GM18858 (cell line): Measurements from ENCODE around the gene ARID1B.

ENCODE experiments used
- ATAC-seq: cut with Tn5 transposase; IDR thresholded peaks from one replicate; pipeline ENCODE4 v1.9.1; 2021; ENCODE audit not compliant: unreplicated experiment

Gene ARID1B

DNA sequence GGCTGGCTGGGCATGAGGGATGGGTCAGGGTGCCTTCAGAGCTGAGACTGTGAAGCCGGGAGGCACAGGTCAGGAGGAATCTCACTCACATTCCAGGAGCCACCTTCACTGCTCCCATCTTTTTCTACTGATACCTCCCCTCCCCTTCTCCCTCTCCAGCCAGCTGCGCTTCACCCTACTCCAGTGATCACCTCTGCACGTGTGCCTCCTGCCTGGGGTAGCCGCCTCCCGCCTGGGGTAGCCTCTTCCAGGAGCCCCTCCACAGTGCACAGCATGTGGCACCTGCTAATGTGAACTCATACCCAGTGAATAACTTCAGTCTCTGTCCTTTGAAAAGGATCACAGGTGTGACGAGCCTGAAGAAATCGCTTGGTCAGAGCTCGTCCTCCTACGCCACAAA lies 313.6 kb downstream of the ARID1B start:
- no peak for ATAC-seq

DNA sequence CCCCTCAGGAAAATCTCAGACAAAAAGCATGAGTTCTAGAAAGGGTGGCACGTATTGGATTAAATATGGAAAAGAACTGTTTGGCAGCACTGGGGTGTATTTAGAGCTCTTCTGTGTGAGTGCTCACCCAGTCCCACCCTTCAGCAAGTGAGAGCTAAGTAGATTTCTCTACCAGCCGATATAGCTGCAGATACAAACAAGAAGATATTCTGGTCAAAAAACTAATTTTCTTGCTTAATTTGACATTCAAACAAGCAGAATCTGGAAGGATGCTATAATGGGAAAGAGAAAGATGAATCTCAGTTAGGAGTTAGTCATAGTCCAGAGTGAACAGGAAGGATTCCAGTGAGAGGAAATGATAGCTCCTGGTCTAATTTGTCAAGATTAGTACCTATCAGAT lies 314.1 kb downstream of the ARID1B start:
- ATAC-seq: no peak

DNA sequence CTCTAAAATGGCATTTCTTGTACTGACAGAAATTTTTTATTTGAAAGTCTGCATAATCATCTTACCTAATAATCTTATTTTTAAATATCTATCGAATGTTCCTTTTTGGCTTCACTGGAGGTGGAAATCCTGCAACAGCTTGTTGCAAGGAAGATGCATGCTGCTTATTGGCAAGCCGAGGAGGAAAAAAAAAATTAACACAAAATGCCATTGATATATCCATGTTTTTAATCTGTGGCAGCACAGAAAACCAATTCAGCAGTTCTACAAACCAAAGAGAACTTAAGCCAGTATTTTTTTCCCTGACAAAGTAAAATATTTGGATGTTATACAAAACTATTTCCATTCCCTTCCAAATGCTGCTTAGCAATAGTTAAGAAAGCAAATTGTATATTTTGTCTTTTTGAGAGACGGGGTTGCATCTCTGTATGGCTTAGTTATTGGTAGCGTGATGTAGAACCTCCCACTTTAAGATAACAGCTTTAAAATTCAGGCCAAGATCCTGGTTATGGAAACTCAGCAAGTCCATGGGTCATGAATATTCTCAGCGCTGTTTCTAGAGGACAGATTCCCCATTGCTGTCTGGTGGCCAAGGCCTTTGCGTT lies 314.8 kb downstream of the ARID1B start:
- ATAC-seq: no peak

DNA sequence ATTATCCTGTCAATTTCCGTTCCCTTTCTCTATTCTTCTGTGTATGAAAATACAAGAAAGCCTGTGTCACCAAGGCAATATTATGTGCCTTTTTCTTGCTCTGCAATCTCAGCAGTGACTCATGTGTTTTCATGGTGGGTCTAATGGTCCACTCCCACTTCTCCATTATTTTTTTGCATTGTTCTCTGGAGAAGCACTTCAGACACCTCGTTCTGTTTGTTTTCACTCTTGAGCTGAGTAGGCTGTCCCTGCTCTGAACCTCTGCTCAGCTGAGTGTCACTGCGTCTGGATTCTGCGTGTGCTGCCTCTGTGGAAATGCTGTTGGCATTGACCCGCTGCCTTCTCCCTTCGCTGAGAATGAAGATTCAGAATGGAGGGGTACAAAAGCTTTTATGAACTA lies 315.6 kb downstream of the ARID1B start:
- ATAC-seq: no peak

DNA sequence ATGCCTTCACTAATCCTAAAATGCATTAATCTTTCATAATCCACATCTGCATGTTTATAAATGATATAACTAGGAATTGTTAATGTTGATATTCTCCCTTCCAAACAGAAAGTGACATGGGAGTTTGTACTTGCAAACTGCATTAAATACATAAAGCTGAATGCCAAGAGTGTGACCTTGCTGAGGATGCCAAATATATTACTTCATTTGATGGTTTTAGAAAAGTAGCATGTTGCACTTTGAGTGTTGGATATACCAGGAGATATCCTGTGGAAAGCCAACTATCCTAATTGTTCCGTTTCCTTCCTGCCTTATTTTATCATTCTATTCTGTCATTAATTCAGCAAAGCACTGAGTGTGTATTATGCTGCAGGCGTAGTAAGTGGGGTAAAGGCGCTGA lies 316.4 kb downstream of the ARID1B start:
- no peak for ATAC-seq

DNA sequence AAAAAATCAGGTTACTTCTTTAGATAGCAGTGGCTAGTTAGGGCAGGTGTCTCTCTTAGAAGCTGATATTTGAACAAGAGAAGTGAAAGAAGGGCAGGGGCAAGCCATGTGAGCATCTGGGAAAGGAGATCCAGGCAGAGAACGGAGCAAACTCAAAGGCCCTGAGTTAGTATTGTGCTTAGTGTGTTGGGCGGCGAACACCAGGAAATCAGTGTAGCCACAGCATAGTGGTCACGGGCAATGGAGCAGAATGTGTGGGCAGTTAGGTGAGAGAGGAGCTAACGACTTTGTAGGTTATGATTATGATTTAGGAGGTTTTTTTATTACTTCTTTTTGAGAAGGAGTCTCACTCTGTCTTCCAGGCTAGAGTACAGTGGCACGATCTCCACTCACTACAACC lies 316.9 kb downstream of the ARID1B start:
- peak; percentile 69 for ATAC-seq

DNA sequence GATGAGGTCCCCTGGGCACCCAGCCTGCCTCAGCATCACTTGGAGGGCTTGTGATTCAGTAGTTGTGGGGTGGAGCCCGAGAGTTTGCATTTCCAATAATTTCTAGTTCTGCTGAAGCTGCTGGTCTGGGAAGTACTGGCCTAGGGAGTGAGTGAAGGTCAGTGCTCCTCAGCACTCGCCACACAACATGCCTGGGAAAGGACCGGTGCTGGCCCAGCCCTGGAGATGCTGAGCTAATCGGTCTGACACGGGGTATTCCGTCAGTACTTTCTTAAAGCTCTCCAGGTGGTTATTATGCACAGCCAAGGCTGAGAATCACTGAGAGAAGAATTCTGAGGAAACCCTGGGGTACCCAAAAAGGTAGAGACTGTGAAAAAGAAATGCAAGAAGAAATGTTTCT lies 317.9 kb downstream of the ARID1B start:
- ATAC-seq: no peak

DNA sequence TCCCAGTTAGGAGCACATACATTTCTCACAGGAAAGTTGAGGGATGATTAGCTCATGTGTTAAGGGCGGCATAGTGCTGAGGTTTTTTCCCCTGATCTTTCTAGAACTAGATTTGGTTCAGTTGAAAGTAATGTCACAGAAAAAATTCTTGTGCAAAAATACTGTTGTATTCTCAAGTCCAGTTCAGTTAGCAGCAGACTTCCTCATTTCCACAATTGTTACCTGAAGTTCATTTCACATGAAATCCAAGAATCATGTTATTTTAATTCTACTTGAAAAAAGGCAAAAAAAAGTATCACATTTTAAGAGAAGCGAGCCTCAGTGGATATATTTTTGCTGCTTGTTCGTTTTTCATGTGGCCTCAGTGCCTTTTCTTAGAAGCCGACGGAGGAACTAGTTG lies 318.4 kb downstream of the ARID1B start:
- ATAC-seq: no peak

DNA sequence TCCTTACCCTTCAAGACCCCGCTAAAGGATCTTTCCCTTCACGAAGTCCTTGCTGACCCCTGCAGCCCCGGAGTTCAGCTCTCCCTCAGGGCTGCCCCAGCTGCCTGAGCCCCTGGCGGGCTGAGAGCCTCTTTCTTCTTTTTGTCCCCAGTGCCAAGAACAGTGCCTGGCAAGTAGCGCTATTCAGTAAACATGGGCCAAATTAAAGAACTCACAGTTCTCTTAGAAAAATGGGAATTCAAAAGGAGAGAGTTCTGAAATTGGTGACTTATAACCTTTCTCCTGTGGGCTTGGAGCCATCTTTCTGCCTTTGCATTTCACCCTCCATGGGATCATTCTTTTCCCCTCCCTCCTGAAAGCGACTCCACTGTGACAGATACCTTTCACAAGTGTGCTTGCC lies 318.9 kb downstream of the ARID1B start:
- ATAC-seq: no peak

DNA sequence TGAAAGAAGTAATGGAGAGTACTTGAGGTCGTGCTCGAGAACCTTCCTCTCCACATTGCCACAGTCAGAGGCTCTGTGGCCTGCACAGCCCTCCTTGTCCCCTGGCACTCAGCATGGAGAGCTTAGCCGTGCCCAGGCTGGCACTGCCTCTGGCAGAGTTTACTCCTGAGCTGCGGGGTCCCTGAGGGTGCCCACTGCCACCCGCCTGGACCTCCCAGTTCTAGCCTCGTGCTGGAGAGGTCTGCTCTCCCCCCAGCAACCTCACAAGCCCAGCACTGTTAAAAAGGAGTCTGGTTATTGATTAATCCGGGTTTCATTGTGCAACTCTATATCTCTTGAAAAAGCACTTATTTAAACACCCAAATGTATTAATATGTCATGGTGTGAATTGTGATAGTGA lies 319.3 kb downstream of the ARID1B start:
- no peak for ATAC-seq

DNA sequence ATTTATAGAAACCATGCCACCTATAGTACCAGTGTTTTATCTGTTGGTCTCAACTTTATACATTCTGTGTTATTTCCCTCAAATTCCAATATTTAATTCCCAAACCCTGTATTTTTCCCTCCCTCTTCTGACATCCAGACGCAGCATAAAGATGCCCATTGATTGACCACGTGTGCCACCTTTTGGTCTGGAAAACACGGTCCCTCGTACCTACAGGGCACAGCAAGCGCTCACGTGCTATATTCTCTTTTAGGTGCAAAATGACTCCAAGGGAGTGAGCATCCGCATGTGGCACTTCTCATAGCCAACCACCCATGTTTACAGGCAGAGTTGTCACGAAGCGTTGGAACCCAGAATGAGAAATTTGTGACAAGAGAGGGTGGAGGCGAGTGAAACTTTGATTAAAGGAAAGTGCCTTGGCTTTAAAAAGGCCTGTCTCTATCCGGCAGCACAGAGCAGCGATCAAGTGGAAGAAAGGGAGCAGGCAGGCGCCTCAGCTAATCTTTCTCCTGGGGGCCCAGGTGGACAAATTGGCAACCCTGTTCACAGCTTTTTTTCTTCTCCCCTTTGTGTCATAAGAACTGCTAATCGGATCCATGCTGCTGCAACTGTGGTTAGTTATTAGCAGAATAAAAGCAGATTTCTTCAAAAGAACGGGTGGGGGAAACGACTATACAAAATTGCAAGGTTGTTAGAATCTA lies 320.2 kb downstream of the ARID1B start:
- ATAC-seq: no peak

DNA sequence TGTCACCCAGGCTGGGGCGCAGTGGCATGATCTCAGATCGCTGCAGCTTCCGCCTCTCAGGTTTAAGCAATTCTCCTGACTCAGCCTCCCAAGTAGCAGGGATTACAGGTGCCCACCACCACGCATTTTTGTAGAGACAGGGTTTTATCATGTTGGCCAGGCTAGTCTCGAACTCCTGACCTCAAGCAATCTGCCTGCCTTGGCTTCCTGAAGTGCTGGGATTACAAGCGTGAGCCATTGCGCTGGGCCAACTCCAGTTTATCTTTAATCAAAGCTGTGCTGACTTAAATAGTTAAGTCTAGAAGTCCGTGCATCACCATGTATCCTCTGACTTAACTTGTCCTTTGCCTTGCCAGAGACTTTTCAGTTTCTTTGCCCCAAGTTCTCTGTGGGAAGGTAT lies 321.8 kb downstream of the ARID1B start:
- ATAC-seq: no peak

DNA sequence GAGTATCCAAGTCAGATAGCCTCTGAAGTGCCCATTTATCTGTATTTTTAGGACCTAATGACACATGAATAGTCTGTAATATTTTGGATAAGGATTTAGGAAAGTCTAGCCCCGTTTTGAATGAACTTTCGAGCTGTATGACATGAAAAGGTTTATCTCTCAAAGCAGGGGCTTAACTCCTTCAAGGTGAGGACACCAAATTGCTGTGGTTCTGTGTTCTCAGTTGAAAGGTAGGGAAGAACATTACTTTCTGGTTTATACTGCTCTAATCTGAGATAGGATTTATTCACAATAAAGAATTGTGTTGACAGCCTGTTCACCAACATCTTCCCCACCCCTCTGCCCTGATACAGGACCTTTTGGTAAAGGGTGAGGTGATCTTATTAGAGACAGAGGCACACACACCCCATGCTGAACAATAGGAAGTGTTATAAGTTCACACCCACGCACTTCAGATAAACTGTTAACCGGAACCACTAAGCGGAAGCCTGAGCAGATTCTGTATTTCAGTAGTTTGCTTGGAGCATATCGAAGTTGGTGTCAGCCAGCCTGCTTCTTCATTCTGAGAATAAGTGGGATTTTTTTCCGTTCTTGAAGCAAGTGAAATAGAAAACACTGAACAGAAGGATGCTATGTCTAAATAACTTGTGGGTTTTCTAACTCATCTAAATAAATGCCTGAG lies 322.9 kb downstream of the ARID1B start:
- ATAC-seq: peak; percentile 99

DNA sequence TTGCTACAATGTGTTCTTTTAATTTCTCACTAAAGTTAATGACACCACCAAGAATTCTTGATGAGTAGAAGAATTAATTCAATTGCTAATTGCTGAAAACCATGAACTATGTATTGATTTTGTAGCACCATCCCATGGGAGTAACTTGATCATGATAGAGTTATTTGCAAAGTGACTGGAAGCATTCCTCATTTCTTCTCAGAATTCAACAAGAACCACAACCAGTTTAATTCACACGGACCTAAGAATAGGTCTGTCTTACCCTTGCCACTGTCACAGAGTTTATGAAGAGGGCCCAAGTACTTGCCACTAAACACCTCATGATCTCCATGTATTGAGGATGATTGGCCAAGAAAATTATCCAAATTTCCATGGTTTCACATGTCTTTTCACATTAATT lies 324.0 kb downstream of the ARID1B start:
- ATAC-seq: no peak

DNA sequence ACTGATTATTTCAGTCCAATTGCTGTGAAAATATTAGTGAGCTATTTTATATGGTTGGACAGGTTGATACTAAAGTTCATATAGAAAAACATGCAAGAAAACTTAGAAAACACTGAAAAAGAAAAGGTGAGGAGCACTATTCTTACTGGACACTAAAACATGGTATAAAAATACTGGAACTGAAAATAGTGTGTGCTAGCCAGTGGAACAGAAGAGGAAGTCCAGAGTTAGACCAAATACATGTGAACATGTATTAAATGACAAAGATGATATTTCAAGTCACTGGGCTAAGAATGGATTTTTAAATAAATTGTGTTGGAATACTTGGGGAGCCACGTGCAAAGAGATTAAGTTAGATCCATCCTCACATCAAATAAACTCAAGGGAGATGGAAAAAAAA lies 327.6 kb downstream of the ARID1B start:
- no peak for ATAC-seq

DNA sequence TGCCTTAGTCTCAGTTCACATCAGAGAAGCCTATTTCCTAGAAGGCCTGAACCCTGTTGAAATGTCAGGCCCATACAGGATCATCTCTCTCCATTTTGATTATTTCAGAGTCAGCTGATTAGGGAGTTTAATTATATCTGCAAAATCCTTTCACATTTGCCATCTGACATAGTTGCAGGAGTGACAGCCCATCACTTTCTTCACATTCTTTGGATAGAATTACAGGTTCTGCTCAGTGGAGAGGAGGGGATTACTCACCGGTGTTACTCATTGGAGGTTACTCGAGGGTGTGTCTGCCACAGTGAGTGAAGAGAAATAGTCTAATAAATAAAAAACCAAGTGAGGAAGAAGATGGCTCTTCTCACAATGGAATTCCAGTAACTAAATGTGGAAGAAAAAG lies 329.3 kb downstream of the ARID1B start:
- no peak for ATAC-seq

DNA sequence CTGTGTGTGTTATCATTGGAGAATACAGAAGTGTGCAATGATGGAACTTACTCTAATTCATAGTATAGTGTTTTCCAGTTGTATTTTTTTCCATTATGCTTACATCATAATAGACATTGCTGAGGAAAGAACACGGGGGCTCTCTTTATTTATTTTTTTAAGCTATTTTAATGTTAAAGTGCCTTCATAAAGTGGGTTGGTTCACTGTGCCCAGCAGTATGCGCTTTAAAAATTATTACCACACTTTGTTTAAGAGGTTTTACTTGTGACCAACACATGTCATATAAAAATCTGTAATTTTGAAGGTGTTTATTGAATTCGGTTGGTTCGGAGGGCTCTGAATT lies 330.4 kb downstream of the ARID1B start:
- no peak for ATAC-seq

DNA sequence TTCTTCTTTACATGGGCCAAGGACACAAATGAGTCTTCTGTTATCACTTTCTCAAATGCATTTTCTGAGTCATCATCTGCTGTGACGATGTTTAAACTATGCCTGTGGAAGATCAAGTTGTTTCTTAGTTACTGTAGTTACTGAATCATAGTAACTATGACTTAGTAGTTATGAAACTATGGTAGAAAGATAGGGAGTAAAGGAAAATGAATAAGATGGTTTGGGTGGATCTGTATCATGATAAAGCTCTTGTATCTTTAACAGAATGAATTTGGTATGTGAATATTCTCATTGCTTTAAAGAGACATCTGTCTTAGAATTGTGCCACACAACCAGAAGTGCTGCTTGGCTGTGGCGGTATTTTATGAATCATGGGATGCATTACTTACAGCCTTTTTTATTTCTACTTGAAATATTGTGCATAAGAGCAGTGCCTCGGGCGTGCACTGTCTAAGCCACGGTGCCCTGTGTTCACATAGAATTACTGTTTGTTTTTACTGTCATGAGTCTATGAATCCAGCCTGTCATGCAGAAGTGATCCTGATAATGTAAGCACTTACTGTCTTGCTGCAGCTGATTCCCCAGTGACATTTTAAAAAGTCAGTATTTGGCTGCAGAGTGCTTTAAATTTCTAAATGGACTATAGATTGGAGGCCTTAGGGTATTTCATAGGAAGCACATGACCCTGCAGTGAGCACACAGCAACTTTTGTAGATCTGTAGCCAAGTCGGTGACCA lies 330.9 kb downstream of the ARID1B start:
- ATAC-seq: no peak

DNA sequence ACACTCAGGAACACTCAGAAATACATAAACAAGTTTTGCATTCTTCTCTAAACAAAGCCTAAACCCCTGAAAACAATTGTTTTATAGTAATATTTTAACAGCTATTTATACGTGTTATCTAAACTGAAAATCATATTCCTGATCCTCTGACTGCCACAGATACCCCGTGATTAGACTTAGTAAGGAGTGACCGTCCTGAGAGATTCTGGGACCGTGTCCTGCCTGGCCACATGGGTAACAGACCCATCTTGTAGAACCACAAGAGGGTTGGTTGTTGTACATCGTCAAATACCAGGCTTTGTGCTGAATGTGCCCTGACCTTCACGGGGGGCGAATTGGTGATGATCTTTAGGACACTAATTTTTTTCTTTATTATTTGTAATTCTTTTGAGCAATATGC lies 331.7 kb downstream of the ARID1B start:
- no peak for ATAC-seq

DNA sequence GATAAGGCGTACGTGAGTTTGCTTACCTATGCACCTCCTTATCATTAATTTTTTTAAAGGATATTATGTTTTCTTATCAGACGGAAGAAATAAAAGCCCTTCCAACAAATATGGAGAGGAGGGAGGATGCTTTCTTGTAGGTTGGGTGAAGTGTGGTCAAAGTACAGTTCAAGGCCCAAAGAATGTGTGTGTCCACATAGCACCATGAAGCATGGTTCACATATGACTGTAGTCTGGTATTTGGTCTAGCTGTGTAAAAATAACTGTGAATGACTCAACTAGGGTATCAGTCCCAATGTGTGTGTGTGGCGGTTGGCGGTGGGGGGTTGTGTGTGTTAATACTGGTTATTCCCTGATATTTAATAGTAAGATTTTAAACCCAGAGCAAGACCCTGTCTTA lies 333.4 kb downstream of the ARID1B start:
- no peak for ATAC-seq

DNA sequence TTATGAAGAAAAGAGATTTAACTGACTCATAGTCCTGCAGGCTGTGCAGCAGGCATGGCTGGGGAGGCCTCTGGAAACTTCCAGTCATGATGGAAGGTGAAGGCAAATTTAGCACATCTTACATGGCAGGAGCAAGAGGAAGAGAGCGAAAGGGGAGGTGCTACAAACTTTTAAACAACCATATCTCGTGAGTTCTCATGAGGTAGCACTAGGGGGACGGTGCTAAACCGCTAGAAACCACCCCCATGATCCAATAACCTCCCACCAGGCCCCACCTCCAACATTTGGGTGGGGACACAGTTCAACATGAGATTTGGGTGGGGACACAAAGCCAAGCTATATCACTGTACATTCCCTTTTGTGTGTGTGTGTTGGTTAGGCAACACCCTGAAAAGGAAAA lies 336.2 kb downstream of the ARID1B start:
- no peak for ATAC-seq

DNA sequence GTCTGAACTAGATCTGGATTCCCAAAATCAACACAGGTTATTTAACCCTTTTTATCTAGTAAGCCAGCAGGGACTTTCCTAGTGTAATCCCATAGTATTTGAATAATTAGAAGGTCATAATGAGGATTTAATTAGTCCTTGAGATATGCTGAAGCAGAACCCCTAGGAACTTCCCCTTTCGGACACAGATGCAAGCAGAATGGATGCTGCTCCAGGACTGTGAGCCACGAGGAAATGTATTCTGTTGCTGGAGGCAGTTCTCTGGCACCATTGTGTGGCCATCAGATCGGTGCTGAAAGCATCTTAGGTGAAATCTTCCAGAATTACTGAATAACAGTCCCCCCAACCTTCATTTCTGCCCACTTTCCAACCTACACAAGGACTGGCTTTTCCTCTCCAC lies 339.2 kb downstream of the ARID1B start:
- no peak for ATAC-seq
